Gastroesophageal sphincter (tissue), 3 donors: ENCODE data around the gene DRD2.

Source experiments
- CTCF ChIP-seq, 4 experiments: fragments of 200-600 bp in 2 of 4; fragments of 450-650 bp in 2 of 4; sonication (generic) in 1 of 4; IDR thresholded peaks; one replicate each; pipeline ENCODE4 v1.5.1; 2017 to 2019; ENCODE audit warnings: antibody characterized with exemption in 4 of 4, mild to moderate bottlenecking in 2 of 4, moderate library complexity in 2 of 4
- EP300 ChIP-seq: sonication (generic); formaldehyde crosslinking; IDR thresholded peaks from one replicate; pipeline ENCODE4 v1.6.1; 2017; ENCODE audit warnings: antibody characterized with exemption, mild to moderate bottlenecking
- POLR2A ChIP-seq, 2 donors: fragments of 450-650 bp; IDR thresholded peaks; one replicate each; pipeline ENCODE4 v1.6.1; 2017; ENCODE audit warnings: antibody characterized with exemption in 2 of 2, mild to moderate bottlenecking in 2 of 2, moderate library complexity in 1 of 2
- POLR2AphosphoS5 ChIP-seq: sonication (generic); formaldehyde crosslinking; IDR thresholded peaks from one replicate; pipeline ENCODE4 v1.6.1; 2017; ENCODE audit warnings: antibody characterized with exemption

DNA sequence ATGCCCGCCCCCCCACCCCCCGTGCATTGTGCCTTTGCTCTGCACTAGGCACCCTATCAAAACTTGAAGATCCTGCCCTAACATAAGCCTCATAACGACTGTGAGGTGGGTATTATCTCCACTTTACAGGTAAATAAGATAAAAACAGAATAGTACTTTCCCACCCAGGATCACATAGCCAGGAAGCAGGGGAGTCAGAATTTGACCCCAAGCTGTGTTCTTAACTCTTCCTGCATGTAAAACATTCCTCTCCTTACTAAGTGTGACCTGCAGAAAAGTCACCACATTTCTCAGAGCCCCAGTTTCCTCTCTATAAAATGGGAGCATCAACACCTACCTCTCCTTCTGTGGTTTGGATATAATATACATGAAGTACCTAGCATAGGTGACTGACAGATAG, 105.8 kb downstream of the DRD2 start:
- TF ChIP-seq CTCF (IDR thresholded peaks at IDR 0.05) (no peak), POLR2A (IDR thresholded peaks at IDR 0.05) (no peak), EP300 (no peak), POLR2AphosphoS5 (no peak)
